HepG2 (cell line): ENCODE results near the gene DLG2. TPM values are rescaled to one million over a fixed set of nuclear protein-coding genes. Genes with fewer than 3 reads are reported as not detected.

Source experiments
- ATAC-seq: fragments of 200-7000 bp; cut with Tn5 transposase; 3 replicates; pipeline ENCODE4 v1.9.1; 2020; ENCODE audit warnings: mild to moderate bottlenecking, moderate library complexity
- BruUV-seq: library from RNA; stranded (reverse); fragments of 400-500 nt; replicated peaks from 2 replicates; lab custom pipeline; 2021; lab: Mats Ljungman, UMichigan
- CTCF ChIA-PET: fragments of 300-600 bp; formaldehyde crosslinking; extraction: SDS; loops from one replicate; lab custom pipeline; 2021; ENCODE audit warnings: low total read pairs, inconsistent platforms, low intra/inter-chr PET ratio; lab: Yijun Ruan, JAX
- POLR2A ChIA-PET: fragments of 350-600 bp; sonication (Branson Sonifier 250); formaldehyde crosslinking; loops from one replicate; lab custom pipeline; 2020; ENCODE audit warnings: antibody characterized with exemption, inconsistent platforms; lab: Yijun Ruan, JAX
- DNase-seq: peaks from one replicate; pipeline ENCODE4 v3.0.0-alpha.2; 2015; ENCODE audit warnings: low spot score
- FAIRE-seq: peaks from 3 replicates; lab custom pipeline; 2011; peaks lifted over from hg19 to GRCh38; lab: Jason Lieb, UNC
- H2AFZ ChIP-seq: one replicate; pipeline ENCODE4 v1.6.1; 2011; ENCODE audit warnings: low read length, inconsistent platforms
- H3K27ac ChIP-seq: fragments of 300-600 bp; 3 replicates; pipeline ENCODE4 v1.8.0; 2011; ENCODE audit warnings: mixed run types, mild to moderate bottlenecking, mixed read lengths, low read length, inconsistent platforms; ENCODE audit not compliant: insufficient read depth; ENCODE audit errors: extremely low read length
- H3K27me3 ChIP-seq, 2 experiments: fragments of 200-600 bp in 1 of 2; 2 replicates in 1 of 2; 3 replicates in 1 of 2; pipeline versions ENCODE4 v1.6.0 to v1.8.0; 2011; ENCODE audit warnings: low read length in 2 of 2, mild to moderate bottlenecking in 2 of 2, moderate library complexity in 2 of 2, inconsistent platforms in 1 of 2; ENCODE audit not compliant: insufficient read depth in 2 of 2, control insufficient read depth in 1 of 2
- H3K36me3 ChIP-seq, 2 experiments: fragments of 200-600 bp in 1 of 2; replicated peaks in 1 of 2; 2 replicates in 1 of 2; 3 replicates in 1 of 2; pipeline versions ENCODE4 v1.5.1 to v1.8.0; 2011; ENCODE audit warnings: low read length in 2 of 2, inconsistent platforms in 1 of 2; ENCODE audit not compliant: insufficient read depth in 2 of 2, control insufficient read depth in 1 of 2
- H3K4me1 ChIP-seq: 2 replicates; pipeline ENCODE4 v1.5.1; 2012; ENCODE audit warnings: low read length, inconsistent platforms; ENCODE audit not compliant: insufficient read depth
- H3K4me2 ChIP-seq: 2 replicates; pipeline ENCODE4 v1.6.0; 2011; ENCODE audit warnings: low read depth, low read length, inconsistent platforms
- H3K4me3 ChIP-seq, 3 experiments: fragments of 200-600 bp in 1 of 3; sonication (generic), shearing (Covaris generic) in 1 of 3; replicated peaks in 1 of 3; 2 replicates each; pipeline ENCODE4 v1.5.1; 2011 to 2016; ENCODE audit warnings: low read length in 3 of 3, inconsistent platforms in 2 of 3, low read depth in 2 of 3, mild to moderate bottlenecking in 2 of 3, control low read depth in 1 of 3, mixed read lengths in 1 of 3; ENCODE audit not compliant: insufficient read depth in 1 of 3
- H3K79me2 ChIP-seq: one replicate; pipeline ENCODE4 v1.6.1; 2011; ENCODE audit warnings: low read length, inconsistent platforms; ENCODE audit not compliant: insufficient read depth
- H3K9ac ChIP-seq: 2 replicates; pipeline ENCODE4 v1.6.0; 2011; ENCODE audit warnings: mild to moderate bottlenecking, low read depth, low read length, inconsistent platforms; ENCODE audit not compliant: insufficient read depth
- H3K9me3 ChIP-seq: 2 replicates; pipeline ENCODE4 v1.5.1; 2012; ENCODE audit warnings: mild to moderate bottlenecking, low read length
- H4K20me1 ChIP-seq: 2 replicates; pipeline ENCODE4 v1.6.0; 2011; ENCODE audit warnings: inconsistent platforms, mild to moderate bottlenecking, low read length, moderate library complexity; ENCODE audit not compliant: insufficient read depth
- CBX1 ChIP-seq: IDR thresholded peaks from one replicate; pipeline ENCODE4 v1.6.1; 2016; ENCODE audit warnings: antibody characterized with exemption, low read depth
- GLI4 ChIP-seq: sonication (generic); formaldehyde crosslinking; IDR thresholded peaks from 2 replicates; pipeline ENCODE4 v1.5.1; 2020; ENCODE audit warnings: missing genetic modification reagents, mild to moderate bottlenecking, moderate library complexity, borderline replicate concordance
- KDM5A ChIP-seq: fragments of 200-600 bp; sonication (generic); IDR thresholded peaks from 2 replicates; pipeline ENCODE4 v1.7.0; 2018; ENCODE audit warnings: antibody characterized with exemption, mild to moderate bottlenecking, low read length, borderline replicate concordance
- MAF1 ChIP-seq: sonication (generic); formaldehyde crosslinking; IDR thresholded peaks from 2 replicates; pipeline ENCODE4 v1.5.0; 2020; ENCODE audit warnings: missing genetic modification reagents, borderline replicate concordance
- MLLT10 ChIP-seq: sonication (generic); formaldehyde crosslinking; IDR thresholded peaks from 2 replicates; pipeline ENCODE4 v1.4.0; 2020; ENCODE audit warnings: missing genetic modification reagents
- REL ChIP-seq: sonication (generic); formaldehyde crosslinking; conservative IDR thresholded peaks from 2 replicates; pipeline ENCODE4 v1.8.0; 2022; ENCODE audit warnings: mild to moderate bottlenecking, missing genetic modification reagents, moderate library complexity
- SRSF4 ChIP-seq: fragments of 200-400 bp; formaldehyde crosslinking; IDR thresholded peaks from one replicate; pipeline ENCODE4 v1.6.1; 2018; ENCODE audit warnings: mild to moderate bottlenecking, low read depth, low read length, moderate library complexity; ENCODE audit not compliant: poor library complexity, severe bottlenecking
- ZNF253 ChIP-seq: sonication (generic); formaldehyde crosslinking; IDR thresholded peaks from 2 replicates; pipeline ENCODE4 v1.8.0; 2022; ENCODE audit warnings: mild to moderate bottlenecking, missing genetic modification reagents, borderline replicate concordance
- ZNF652 ChIP-seq: IDR thresholded peaks from 2 replicates; pipeline ENCODE4 v1.6.1; 2016; ENCODE audit warnings: low read depth, borderline replicate concordance
- WGBS: methylation state at CpG from one replicate; pipeline ENCODE4 v1.1.6; 2017; ENCODE audit warnings: low lambda C conversion rate; 5-methylcytosine and 5-hydroxymethylcytosine counted together
- in situ Hi-C: cut with HindIII; loops from 2 replicates; pipeline ENCODE4 v1.10.0; 2017; ENCODE audit warnings: low pct_unique_long_range_greater_than_20kb; ENCODE audit not compliant: extremely low pct_ligation_motif_present
- intact Hi-C: fragments of 100-400 bp; cut with micrococcal nuclease; formaldehyde crosslinking; loops from one replicate; pipeline ENCODE4 v1.10.0; 2022; ENCODE audit not compliant: unreplicated experiment
- polyA plus RNA-seq, 8 experiments: library from polyadenylated mRNA; depleted of rRNA in 3 of 8; stranded (reverse) in 7 of 8; unstranded in 1 of 8; fragments of >200 nt; fragmentation: Illumina TruSeq in 4 of 8; extraction: Trizol in 4 of 8; gene quantifications; 2 replicates each; pipeline versions ENCODE4 v1.2.1 to v1.2.3, GENCODE V29; 2011 to 2016; ENCODE audit warnings: low read depth in 4 of 8, missing spikeins in 1 of 8, mixed read lengths in 1 of 8; ENCODE audit not compliant: insufficient read depth in 1 of 8
- total RNA-seq, 5 experiments: library from RNA; depleted of rRNA; stranded (reverse); fragments of >200 nt; fragmentation: Illumina TruSeq; extraction: Trizol; gene quantifications; 2 replicates each; pipeline ENCODE4 v1.2.3, GENCODE V29; 2016; ENCODE audit warnings: low read depth in 1 of 5
- TF ChIP-seq, protein P1 (sequence below): sonication (generic); formaldehyde crosslinking; IDR thresholded peaks from 2 replicates; pipeline ENCODE4 v1.4.0; 2020; ENCODE audit warnings: mild to moderate bottlenecking, missing genetic modification reagents
- TF ChIP-seq, protein P2 (sequence below): sonication (generic); formaldehyde crosslinking; IDR thresholded peaks from 2 replicates; pipeline ENCODE4 v1.5.0; 2020; ENCODE audit warnings: missing genetic modification reagents
- TF ChIP-seq, protein P3 (sequence below): sonication (generic); formaldehyde crosslinking; IDR thresholded peaks from 2 replicates; pipeline ENCODE4 v1.5.1; 2020; ENCODE audit warnings: mild to moderate bottlenecking, moderate library complexity, missing genetic modification reagents
- TF ChIP-seq, protein P4 (sequence below): IDR thresholded peaks from 2 replicates; pipeline ENCODE4 v1.6.1; 2016; ENCODE audit warnings: mild to moderate bottlenecking

Gene DLG2
- total and polyA plus RNA-seq, 2 of the 13 experiments (the other 11 are each of a cell fraction or from before 2014, with no cell fraction given), result 0.46 to 1.0 TPM

DNA sequence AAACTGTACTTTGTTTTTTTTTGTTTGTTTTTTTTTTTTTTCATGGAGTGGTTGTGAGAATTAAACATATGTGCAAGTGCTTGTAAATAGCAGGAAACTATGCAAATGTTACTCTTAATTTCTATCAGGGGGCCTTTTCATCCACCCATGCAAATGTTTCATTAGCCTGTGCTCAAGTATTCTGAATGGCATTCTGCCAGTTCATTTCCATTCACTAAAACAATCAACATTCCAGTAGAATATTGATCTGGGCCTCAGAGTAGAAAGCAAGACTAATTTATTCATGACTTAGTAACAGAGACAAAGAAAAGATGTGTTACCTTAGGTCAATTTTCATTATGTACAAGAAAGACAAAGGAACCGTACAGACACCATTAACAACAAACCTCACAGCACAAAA lies 971.4 kb downstream of the DLG2 start (continued):
- TF ChIP-seq, protein P1, sequence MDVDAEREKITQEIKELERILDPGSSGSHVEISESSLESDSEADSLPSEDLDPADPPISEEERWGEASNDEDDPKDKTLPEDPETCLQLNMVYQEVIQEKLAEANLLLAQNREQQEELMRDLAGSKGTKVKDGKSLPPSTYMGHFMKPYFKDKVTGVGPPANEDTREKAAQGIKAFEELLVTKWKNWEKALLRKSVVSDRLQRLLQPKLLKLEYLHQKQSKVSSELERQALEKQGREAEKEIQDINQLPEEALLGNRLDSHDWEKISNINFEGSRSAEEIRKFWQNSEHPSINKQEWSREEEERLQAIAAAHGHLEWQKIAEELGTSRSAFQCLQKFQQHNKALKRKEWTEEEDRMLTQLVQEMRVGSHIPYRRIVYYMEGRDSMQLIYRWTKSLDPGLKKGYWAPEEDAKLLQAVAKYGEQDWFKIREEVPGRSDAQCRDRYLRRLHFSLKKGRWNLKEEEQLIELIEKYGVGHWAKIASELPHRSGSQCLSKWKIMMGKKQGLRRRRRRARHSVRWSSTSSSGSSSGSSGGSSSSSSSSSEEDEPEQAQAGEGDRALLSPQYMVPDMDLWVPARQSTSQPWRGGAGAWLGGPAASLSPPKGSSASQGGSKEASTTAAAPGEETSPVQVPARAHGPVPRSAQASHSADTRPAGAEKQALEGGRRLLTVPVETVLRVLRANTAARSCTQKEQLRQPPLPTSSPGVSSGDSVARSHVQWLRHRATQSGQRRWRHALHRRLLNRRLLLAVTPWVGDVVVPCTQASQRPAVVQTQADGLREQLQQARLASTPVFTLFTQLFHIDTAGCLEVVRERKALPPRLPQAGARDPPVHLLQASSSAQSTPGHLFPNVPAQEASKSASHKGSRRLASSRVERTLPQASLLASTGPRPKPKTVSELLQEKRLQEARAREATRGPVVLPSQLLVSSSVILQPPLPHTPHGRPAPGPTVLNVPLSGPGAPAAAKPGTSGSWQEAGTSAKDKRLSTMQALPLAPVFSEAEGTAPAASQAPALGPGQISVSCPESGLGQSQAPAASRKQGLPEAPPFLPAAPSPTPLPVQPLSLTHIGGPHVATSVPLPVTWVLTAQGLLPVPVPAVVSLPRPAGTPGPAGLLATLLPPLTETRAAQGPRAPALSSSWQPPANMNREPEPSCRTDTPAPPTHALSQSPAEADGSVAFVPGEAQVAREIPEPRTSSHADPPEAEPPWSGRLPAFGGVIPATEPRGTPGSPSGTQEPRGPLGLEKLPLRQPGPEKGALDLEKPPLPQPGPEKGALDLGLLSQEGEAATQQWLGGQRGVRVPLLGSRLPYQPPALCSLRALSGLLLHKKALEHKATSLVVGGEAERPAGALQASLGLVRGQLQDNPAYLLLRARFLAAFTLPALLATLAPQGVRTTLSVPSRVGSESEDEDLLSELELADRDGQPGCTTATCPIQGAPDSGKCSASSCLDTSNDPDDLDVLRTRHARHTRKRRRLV (CRISPR knock-in tag), result no peak
- TF ChIP-seq MAF1 (CRISPR knock-in tag), result no peak
- no peak for TF ChIP-seq ZNF253 (CRISPR knock-in tag)
- TF ChIP-seq, all 625 proteins: peak for 0

DNA sequence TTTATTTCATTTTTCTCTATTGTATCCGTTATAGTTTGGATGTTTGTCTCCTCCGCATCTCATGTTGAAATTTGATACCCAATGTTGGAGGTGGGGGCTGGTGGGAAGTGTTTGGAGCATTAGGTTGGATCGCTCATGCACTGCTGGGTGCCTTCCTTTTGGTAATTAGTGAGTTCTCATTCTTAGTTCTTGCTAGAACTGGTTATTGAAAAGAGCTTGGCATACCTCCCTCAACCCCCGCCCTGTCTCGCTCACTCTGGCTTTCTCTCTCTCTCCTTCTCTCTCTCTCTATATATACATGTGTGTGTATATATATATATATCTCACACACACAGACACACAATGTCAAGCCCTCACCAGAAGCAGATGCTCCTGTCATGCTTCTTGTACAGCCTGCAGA lies 978.7 kb downstream of the DLG2 start:
- H3K9ac ChIP-seq, result no peak overlapping the region
- H2AFZ ChIP-seq, result no peak overlapping the region
- intact Hi-C loops (no loop called here), in situ Hi-C loops (no loop called here)
- no peak for DNase-seq
- no peak for FAIRE-seq
- ATAC-seq, result no peak
- H3K4me3 ChIP-seq, result no peak overlapping the region
- BruUV-seq, result no TSS peak
- ChIA-PET POLR2A (no interaction called here), CTCF (no interaction called here)
- H3K4me1 ChIP-seq, result no peaks in the 10 kb centered on the region; the same call in 1 of the 2 replicates
- H3K79me2 ChIP-seq, result no peaks in the 10 kb centered on the region
- H3K4me2 ChIP-seq, result no peak overlapping the region
- H4K20me1 ChIP-seq, result no peaks in the 10 kb centered on the region
- no peaks in the 10 kb centered on the region for H3K27me3 ChIP-seq
- no peaks in the 10 kb centered on the region for H3K9me3 ChIP-seq
- H3K36me3 ChIP-seq, result no peaks in the 10 kb centered on the region
- 1% methylated on average over 5 of the region's 5 CpGs for WGBS
- H3K27ac ChIP-seq, result no peak overlapping the region
- no peak for TF ChIP-seq REL (CRISPR knock-in tag)
- TF ChIP-seq GLI4 (CRISPR knock-in tag), result no peak
- TF ChIP-seq KDM5A, result no peak
- TF ChIP-seq, protein P2, sequence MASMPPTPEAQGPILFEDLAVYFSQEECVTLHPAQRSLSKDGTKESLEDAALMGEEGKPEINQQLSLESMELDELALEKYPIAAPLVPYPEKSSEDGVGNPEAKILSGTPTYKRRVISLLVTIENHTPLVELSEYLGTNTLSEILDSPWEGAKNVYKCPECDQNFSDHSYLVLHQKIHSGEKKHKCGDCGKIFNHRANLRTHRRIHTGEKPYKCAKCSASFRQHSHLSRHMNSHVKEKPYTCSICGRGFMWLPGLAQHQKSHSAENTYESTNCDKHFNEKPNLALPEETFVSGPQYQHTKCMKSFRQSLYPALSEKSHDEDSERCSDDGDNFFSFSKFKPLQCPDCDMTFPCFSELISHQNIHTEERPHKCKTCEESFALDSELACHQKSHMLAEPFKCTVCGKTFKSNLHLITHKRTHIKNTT (CRISPR knock-in tag), result no peak
- no peak for TF ChIP-seq MLLT10 (CRISPR knock-in tag)
- TF ChIP-seq, protein P3, sequence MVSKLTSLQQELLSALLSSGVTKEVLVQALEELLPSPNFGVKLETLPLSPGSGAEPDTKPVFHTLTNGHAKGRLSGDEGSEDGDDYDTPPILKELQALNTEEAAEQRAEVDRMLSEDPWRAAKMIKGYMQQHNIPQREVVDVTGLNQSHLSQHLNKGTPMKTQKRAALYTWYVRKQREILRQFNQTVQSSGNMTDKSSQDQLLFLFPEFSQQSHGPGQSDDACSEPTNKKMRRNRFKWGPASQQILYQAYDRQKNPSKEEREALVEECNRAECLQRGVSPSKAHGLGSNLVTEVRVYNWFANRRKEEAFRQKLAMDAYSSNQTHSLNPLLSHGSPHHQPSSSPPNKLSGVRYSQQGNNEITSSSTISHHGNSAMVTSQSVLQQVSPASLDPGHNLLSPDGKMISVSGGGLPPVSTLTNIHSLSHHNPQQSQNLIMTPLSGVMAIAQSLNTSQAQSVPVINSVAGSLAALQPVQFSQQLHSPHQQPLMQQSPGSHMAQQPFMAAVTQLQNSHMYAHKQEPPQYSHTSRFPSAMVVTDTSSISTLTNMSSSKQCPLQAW, result no peak
- TF ChIP-seq, protein P4, sequence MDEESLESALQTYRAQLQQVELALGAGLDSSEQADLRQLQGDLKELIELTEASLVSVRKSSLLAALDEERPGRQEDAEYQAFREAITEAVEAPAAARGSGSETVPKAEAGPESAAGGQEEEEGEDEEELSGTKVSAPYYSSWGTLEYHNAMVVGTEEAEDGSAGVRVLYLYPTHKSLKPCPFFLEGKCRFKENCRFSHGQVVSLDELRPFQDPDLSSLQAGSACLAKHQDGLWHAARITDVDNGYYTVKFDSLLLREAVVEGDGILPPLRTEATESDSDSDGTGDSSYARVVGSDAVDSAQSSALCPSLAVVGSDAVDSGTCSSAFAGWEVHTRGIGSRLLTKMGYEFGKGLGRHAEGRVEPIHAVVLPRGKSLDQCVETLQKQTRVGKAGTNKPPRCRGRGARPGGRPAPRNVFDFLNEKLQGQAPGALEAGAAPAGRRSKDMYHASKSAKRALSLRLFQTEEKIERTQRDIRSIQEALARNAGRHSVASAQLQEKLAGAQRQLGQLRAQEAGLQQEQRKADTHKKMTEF (CRISPR knock-in tag), result no peak
- TF ChIP-seq CBX1, result no peak
- no peak for TF ChIP-seq SRSF4
- no peak for TF ChIP-seq ZNF652 (CRISPR knock-in tag)
